ENCODE measurements around the gene ETV7.
"Not testable (repeated sequence)": the region's sequence is repeated elsewhere in the genome, so short reads cannot be mapped to it uniquely, and the experiment has no call there.

ETV7 gene

GRCh38 chr6:36382976-36383375 lies 4.5 kb downstream of the ETV7 start:
- no peak for DNase-seq

GRCh38 chr6:36381502-36382389 lies 5.7 kb downstream of the ETV7 start:
- DNase-seq: no peak

GRCh38 chr6:36380166-36380565 lies 7.3 kb downstream of the ETV7 start:
- no peak for DNase-seq

DNA sequence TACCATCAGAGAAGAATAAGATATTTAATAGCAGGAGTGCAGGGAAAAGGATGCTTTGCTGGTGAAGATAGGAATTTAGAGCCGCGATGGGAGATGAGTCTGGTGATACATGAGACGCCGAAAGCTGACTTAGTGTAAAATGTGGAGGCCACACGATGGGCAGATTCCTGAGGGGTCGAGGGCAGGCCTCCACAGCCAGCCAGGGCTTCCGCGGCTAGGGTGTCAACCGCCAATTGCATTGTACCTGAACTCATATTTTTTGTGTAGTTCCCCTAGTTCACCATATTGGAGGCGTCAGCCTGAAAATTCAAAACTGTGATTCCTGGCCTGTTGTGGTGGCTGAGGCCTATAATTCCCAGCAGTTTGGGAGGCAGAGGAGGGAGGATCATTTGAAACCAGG lies 8.5 kb downstream of the ETV7 start:
- DNase-seq: no peak

GRCh38 chr6:36378243-36378920 lies 9.1 kb downstream of the ETV7 start:
- no peak for DNase-seq

- DNase-seq: no peak
Observed at GRCh38 chr6:36377594-36377993, 9.9 kb downstream of the ETV7 start.

DNA sequence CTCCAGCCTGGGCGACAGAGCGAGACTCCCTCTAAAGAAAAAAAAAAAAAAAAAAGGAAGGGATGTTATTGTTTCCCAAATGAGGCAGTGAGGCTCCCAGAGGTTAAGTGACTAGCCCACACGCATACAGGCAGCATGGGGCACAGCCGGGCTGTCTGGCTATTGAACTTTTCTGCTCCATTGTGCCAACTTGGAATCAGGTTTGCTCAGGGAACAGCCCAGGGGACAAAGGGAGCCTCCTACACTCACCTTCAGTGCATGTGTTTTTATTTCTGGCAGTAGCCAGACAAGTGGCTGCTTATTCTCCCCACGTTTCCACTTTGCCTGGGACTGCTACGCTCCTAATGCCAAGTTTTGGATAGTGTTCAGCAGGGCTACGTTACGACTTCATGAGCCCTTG lies 10.7 kb downstream of the ETV7 start:
- DNase-seq: no peak

- no peak for DNase-seq
Observed at GRCh38 chr6:36376183-36376582, 11.3 kb downstream of the ETV7 start.

GRCh38 chr6:36375644-36376155 lies 11.8 kb downstream of the ETV7 start:
- DNase-seq: no peak

DNA sequence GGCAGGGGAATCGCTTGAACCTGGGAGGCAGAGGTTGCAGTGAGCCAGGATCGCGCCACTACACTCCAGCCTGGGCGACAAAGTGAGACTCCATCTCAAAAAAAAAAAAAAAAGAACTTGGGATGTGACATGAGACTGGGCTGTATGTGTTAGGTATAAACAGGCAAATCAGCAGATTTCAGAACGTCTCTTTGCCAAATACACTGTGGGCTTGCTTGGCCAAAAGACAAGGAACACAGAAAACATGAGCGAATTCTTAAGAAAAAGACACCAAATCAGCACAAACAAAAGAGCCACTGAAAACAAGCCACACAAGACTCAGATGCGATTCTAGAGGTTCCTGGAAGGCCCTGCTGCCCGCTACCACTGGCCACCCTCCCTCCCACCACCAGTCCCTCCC lies 12.5 kb downstream of the ETV7 start:
- DNase-seq: no peak

DNA sequence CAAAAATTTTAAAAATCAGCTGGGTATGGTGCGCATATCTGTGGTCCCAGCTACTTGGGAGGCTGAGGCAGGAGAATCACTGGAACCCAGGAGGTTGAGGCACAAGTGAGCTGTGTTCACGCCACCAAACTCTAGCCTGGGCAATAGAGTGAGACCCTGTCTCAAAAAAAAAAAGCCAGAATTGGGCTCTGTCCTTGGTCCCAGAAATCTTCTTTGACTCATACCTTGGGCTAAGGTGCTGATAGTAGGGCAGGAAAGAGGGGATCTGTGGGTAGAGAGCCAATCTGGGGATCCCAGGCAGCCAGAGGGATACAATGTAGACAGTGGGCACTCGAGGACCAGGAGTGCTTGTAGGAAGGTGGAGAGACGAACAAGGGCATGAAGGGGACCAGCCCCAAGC lies 13.3 kb downstream of the ETV7 start:
- no peak for DNase-seq

GRCh38 chr6:36373368-36374019 lies 14.0 kb downstream of the ETV7 start:
- DNase-seq: no peak

- DNase-seq: no peak
Observed at GRCh38 chr6:36372088-36372487, 15.4 kb downstream of the ETV7 start.

GRCh38 chr6:36371211-36371610 lies 16.3 kb downstream of the ETV7 start:
- no peak for DNase-seq

DNA sequence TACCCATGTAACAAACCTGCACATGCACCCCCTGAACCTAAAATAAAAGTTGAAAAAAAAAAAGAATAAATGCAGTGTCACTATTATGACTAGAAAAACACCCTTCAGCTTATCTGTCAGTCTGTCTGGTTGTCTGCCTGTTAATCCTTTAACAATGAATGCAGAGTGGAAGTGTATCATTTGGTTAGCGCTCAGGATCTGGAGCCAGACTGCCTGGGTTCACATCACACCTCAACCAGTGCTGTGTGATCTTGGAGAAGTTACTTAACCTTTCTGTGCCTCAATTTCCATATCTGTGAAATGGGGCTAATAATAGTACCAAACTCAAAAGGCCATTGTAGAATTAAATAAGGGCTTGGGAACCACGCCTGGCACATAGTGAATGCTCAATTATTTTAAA lies 16.8 kb downstream of the ETV7 start:
- no peak for DNase-seq

DNA sequence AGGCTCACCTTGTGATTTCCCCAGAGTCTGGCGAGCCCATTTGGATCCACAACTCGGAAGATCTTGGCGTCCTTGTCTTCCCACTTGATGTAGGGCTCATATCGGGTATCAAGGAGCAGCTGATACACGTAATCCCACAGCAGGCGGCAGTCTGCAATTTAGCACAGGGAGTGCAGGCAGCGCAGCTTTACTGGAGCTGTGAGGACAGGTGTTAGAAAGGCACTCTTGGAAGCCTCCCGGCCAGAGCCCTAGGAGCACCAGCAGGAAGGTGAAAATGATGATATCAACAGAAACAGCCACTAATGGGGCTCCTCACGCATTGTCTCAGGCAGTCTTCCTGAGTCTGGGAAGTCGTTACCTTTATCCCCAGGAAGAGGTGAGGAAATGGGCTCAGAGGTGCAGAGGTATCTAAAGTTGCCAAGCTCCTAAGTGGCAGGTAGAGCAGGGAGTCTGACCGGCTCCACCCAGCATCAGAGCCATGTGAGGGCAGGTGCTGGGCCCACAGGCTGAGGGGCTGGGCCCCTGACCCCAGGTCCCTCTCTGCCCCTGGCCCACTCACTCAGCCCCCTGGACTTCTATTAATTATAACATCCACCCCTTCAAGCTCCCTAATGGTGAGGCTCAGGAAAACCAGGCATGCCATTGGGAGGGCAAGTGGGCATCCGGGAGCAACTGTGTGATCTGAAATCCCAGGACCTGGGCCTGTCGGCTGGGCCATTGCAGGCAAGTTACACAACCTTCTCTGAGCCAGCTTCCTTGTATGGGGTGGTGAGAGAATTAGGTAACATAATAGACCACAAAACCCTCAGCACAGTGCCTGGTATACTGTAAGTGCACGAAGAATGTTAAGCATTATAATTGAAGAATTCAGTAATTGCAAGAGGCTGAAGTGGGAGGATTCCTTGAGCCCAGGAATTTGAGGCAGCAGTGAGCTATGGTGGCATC lies 18.3 kb downstream of the ETV7 start:
- DNase-seq: no peak

- DNase-seq: no peak
Observed at GRCh38 chr6:36368421-36368820, 19.0 kb downstream of the ETV7 start.

DNA sequence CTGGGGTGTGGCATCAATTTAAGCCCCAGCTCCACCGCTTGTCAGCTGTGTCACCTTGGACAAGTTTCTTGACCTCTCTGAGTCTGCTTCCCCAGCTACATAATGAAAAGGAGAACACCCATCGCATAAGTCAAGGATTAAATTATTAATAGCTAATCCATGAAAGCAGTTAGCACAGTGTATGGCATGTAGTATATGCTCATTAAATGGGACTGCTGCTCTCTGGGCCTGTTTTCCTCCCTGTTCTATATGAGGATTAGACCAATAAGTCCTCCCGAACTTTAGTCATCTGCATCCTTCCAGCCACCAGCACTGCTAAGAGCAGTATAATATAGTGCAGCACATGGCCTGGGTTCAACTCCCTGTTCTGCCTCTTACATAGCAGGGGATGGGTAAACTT lies 19.7 kb downstream of the ETV7 start:
- DNase-seq: no peak

DNA sequence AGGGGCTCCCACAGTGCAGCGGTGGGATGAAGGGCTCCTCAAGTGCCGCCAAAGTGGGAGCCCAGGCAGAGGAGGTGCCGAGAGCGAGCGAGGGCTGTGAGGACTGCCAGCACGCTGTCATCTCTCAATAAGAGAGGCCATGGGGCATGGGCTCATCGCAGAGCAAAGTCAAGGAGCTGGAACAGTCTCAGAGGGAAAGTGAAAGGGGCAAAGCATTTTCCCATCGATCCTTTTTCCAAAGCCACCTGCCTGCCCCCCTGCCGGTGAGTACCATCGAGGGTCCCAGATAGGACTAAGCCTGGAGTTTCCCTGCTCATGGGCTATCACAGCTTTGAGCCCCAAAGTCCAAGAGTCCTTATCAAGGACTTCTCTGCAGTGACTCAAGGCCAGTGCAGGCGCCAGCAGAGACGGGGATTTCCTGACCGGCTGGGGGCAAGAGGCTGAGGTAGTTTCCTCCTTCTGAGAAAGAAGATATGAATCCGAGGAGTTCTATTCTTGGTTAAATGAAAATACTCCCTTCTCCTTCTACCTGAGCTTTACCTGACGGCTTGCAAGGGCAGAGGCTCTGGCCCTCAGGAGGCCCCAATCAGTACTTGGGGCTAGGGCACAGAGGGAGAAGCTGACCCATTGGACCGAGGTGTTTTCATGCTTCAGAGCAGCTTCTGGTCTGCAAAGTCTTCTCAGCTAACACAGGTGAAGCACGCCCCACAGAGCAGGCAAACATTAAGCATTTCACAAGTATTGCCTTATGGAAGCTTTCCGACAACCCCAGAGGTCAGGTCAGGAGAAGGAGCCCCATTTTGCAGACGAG lies 22.6 kb downstream of the ETV7 start:
- DNase-seq: no peak

DNA sequence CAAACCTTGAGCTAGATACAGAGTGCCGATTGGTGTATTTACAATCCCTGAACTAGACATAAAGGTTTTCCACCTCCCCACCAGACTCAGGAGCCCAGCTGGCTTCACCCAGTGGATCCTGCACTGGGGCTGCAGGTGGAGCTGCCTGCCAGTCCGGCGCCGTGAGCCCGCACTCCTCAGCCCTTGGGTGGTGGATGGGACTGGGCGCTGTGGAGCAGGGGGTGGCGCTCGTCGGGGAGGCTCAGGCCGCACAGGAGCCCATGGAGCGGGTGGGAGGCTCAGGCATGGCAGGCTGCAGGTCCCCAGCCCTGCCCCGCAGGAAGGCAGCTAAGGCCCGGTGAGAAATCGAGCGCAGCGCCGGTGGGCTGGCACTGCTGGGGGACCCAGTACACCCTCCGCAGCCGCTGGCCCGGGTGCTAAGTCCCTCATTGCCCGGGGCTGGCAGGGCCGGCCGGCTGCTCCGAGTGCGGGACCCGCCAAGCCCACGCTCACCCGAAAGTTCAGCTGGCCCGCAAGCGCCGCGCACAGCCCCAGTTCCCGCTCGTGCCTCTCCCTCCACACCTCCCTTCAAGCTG lies 23.3 kb downstream of the ETV7 start:
- DNase-seq: not testable (repeated sequence)

DNA sequence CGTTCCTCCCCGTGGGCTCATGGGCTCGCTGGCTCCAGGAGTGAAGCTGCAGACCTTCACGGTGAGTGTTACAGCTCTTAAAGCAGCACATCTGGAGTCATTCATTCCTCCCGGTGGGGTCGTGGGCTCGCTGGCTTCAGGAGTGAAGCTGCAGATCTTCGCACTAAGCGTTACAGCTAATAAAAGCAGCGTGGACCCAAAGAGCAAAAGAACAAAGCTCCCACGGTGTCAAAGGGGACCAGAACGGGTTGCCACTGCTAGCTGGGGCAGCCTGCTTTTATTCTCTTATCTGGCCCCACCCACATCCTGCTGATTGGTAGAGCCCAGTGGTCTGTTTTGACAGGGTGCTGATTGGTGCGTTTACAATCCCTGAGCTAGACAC lies 24.1 kb downstream of the ETV7 start:
- DNase-seq: not testable (repeated sequence)
